Erythroblast (primary cell): ENCODE measurements around the gene SGF29.
"Not testable (repeated sequence)": the region's sequence is repeated elsewhere in the genome, so short reads cannot be mapped to it uniquely, and the experiment has no call there.

Experiments used
- DNase-seq, 2 experiments: peaks; one replicate each; lab custom pipeline; 2025; lab: John Stamatoyannopoulos, UW
- GATA1 ChIP-seq: IDR thresholded peaks from 2 replicates; pipeline ENCODE4 v1.6.1; 2011; ENCODE audit warnings: low read depth, mild to moderate bottlenecking, control low read depth, low read length, moderate library complexity
- POLR2A ChIP-seq: IDR thresholded peaks from 2 replicates; pipeline ENCODE4 v1.6.1; 2011; ENCODE audit warnings: mild to moderate bottlenecking, low read length

SGF29 gene

GRCh38 chr16:28526201-28527099 lies 27.3 kb upstream of the SGF29 start:
- DNase-seq, result no peak
- TF ChIP-seq POLR2A (no peak), GATA1 (no peak)

GRCh38 chr16:28527100-28527785 lies 26.5 kb upstream of the SGF29 start:
- not testable (repeated sequence) for DNase-seq

GRCh38 chr16:28527985-28528384 lies 25.7 kb upstream of the SGF29 start:
- no peak for DNase-seq
- no peak for TF ChIP-seq POLR2A

- no peak for TF ChIP-seq GATA1
- no peak for TF ChIP-seq POLR2A
- DNase-seq, result no peak
Observed at GRCh38 chr16:28528463-28528867, 25.3 kb upstream of the SGF29 start.

GRCh38 chr16:28529124-28529523 lies 24.6 kb upstream of the SGF29 start:
- TF ChIP-seq POLR2A (no peak), GATA1 (no peak)

GRCh38 chr16:28531777-28532744 lies 21.7 kb upstream of the SGF29 start:
- no peak for DNase-seq
- TF ChIP-seq GATA1, result no peak
- no peak for TF ChIP-seq POLR2A

More at GRCh38 chr16:28529124-28529523, 24.6 kb upstream of the SGF29 start:
- no peak for DNase-seq

- no peak for TF ChIP-seq GATA1
- TF ChIP-seq POLR2A, result no peak
- no peak for DNase-seq
Observed at GRCh38 chr16:28532940-28533647, 20.6 kb upstream of the SGF29 start.

- no peak for DNase-seq
- TF ChIP-seq POLR2A (no peak), GATA1 (no peak)
Observed at GRCh38 chr16:28534542-28535373, 19.0 kb upstream of the SGF29 start.

- no peak for DNase-seq
Observed at GRCh38 chr16:28537076-28537475, 16.6 kb upstream of the SGF29 start.

GRCh38 chr16:28537964-28538732 lies 15.6 kb upstream of the SGF29 start:
- DNase-seq, result no peak
- TF ChIP-seq POLR2A (no peak), GATA1 (no peak)

More at GRCh38 chr16:28537076-28537475, 16.6 kb upstream of the SGF29 start:
- no peak for TF ChIP-seq GATA1
- TF ChIP-seq POLR2A, result no peak
